GM23338 (cell line): Measurements from ENCODE around the gene TMX2. TPM values are rescaled to one million over a fixed set of nuclear protein-coding genes. Genes with fewer than 3 reads are reported as not detected.

Source experiments
- ATAC-seq: fragments of 200-7000 bp; cut with Tn5 transposase; 3 replicates; pipeline ENCODE4 v1.9.1; 2020
- DNase-seq: peaks from one replicate; pipeline ENCODE4 v3.0.0-alpha.2; 2015; ENCODE audit warnings: low spot score
- H2AFZ ChIP-seq: fragments of 200-600 bp; sonication (generic); 2 replicates; pipeline ENCODE4 v1.8.0; 2016; ENCODE audit warnings: antibody characterized with exemption, mild to moderate bottlenecking, moderate library complexity
- H3F3A ChIP-seq: fragments of 200-600 bp; sonication (generic); replicated peaks from 2 replicates; pipeline ENCODE4 v1.8.0; 2017; ENCODE audit warnings: antibody characterized with exemption, mixed run types, low read depth
- H3K27ac ChIP-seq: fragments of 200-600 bp; sonication (generic); 2 replicates; pipeline ENCODE4 v1.6.1; 2016; ENCODE audit warnings: low read depth
- H3K27me3 ChIP-seq: fragments of 200-600 bp; sonication (generic); 2 replicates; pipeline ENCODE4 v1.8.0; 2016; ENCODE audit warnings: mild to moderate bottlenecking, mixed run types, moderate library complexity; ENCODE audit not compliant: insufficient read depth
- H3K36me3 ChIP-seq: fragments of 200-600 bp; sonication (generic); 2 replicates; pipeline ENCODE4 v1.8.0; 2016; ENCODE audit warnings: mild to moderate bottlenecking; ENCODE audit not compliant: insufficient read depth
- H3K4me1 ChIP-seq: fragments of 200-600 bp; sonication (generic); 2 replicates; pipeline ENCODE4 v1.8.0; 2016; ENCODE audit warnings: mild to moderate bottlenecking, moderate library complexity; ENCODE audit not compliant: insufficient read depth
- H3K4me2 ChIP-seq: fragments of 200-600 bp; sonication (generic); 2 replicates; pipeline ENCODE4 v1.7.1; 2017; ENCODE audit warnings: mixed run types
- H3K4me3 ChIP-seq: fragments of 200-600 bp; sonication (generic); 2 replicates; pipeline ENCODE4 v1.6.1; 2016; ENCODE audit warnings: mixed run types
- H3K79me2 ChIP-seq: fragments of 200-600 bp; sonication (generic); replicated peaks from 2 replicates; pipeline ENCODE4 v1.8.0; 2017; ENCODE audit warnings: mild to moderate bottlenecking; ENCODE audit not compliant: insufficient read depth
- H3K9me2 ChIP-seq: fragments of 200-600 bp; sonication (generic); 2 replicates; pipeline ENCODE4 v1.8.0; 2017; ENCODE audit not compliant: insufficient read depth
- H4K20me1 ChIP-seq: fragments of 200-600 bp; sonication (generic); replicated peaks from 2 replicates; pipeline ENCODE4 v1.8.0; 2017; ENCODE audit warnings: mild to moderate bottlenecking; ENCODE audit not compliant: insufficient read depth
- H3K27ac Mint-ChIP-seq: 2 replicates; pipeline ENCODE4 v1.8.0; 2020; ENCODE audit warnings: inconsistent platforms, mild to moderate bottlenecking, moderate library complexity, mixed read lengths
- H3K27me3 Mint-ChIP-seq: 3 replicates; pipeline ENCODE4 v1.8.0; 2022; ENCODE audit warnings: low read depth, mild to moderate bottlenecking, moderate library complexity, mixed read lengths, inconsistent platforms; ENCODE audit not compliant: insufficient read depth, poor library complexity
- H3K36me3 Mint-ChIP-seq: 3 replicates; pipeline ENCODE4 v1.8.0; 2021; ENCODE audit warnings: low read depth, mild to moderate bottlenecking, inconsistent platforms, moderate library complexity, mixed read lengths
- H3K4me1 Mint-ChIP-seq: 3 replicates; pipeline ENCODE4 v1.8.0; 2020; ENCODE audit warnings: mild to moderate bottlenecking, inconsistent platforms, mixed read lengths
- H3K4me3 Mint-ChIP-seq: 3 replicates; pipeline ENCODE4 v1.8.0; 2021; ENCODE audit warnings: moderate library complexity, mild to moderate bottlenecking, inconsistent platforms, mixed read lengths
- H3K9me3 Mint-ChIP-seq: 3 replicates; pipeline ENCODE4 v1.8.0; 2020; ENCODE audit warnings: moderate library complexity, mild to moderate bottlenecking, inconsistent platforms, mixed read lengths
- CREB1 ChIP-seq: fragments of 250-450 bp; sonication (Bioruptor Pico); IDR thresholded peaks from 2 replicates; pipeline ENCODE4 v1.5.0; 2020; ENCODE audit warnings: low read depth, mild to moderate bottlenecking, moderate library complexity
- EZH2phosphoT487 ChIP-seq: fragments of 200-600 bp; sonication (generic); IDR thresholded peaks from one replicate; pipeline ENCODE4 v1.8.1; 2018; ENCODE audit warnings: antibody characterized with exemption; ENCODE audit not compliant: unreplicated experiment
- JUNB ChIP-seq: IDR thresholded peaks from one replicate; pipeline ENCODE4 v1.6.1; 2016; ENCODE audit warnings: antibody characterized with exemption; ENCODE audit not compliant: unreplicated experiment
- POLR2AphosphoS5 ChIP-seq: IDR thresholded peaks from 2 replicates; pipeline ENCODE4 v1.6.1; 2016; ENCODE audit warnings: antibody characterized with exemption, low read depth
- ZNF114 ChIP-seq: fragments of 250-450 bp; sonication (Bioruptor Pico); IDR thresholded peaks from 2 replicates; pipeline ENCODE4 v1.5.0; 2020; ENCODE audit warnings: mild to moderate bottlenecking, moderate library complexity
- polyA plus RNA-seq: library from polyadenylated mRNA; unstranded; fragments of >200 nt; fragmentation: Nextera tagmentation; extraction: Ambion mirVana; gene quantifications from 2 replicates; pipeline ENCODE4 v1.2.1, GENCODE V29; 2016
- total RNA-seq: library from RNA; depleted of rRNA; stranded (reverse); fragments of >200 nt; shearing (Covaris generic); gene quantifications from 2 replicates; pipeline ENCODE4 v1.2.3, GENCODE V29; 2014
- TF ChIP-seq, protein P1 (sequence below): fragments of 250-450 bp; sonication (Bioruptor Pico); IDR thresholded peaks from 2 replicates; pipeline ENCODE4 v1.5.0; 2020; ENCODE audit warnings: mild to moderate bottlenecking, moderate library complexity
- TF ChIP-seq, protein P2 (sequence below): IDR thresholded peaks from 2 replicates; pipeline ENCODE4 v1.6.1; 2016; ENCODE audit warnings: antibody characterized with exemption
- TF ChIP-seq, protein P3 (sequence below), 2 experiments: fragments of 200-600 bp in 1 of 2; sonication (generic) in 1 of 2; conservative IDR thresholded peaks; 2 replicates each; pipeline versions ENCODE4 v1.5.1 to v1.6.1; 2016 to 2017; ENCODE audit warnings: antibody characterized with exemption in 2 of 2, low read depth in 2 of 2, mild to moderate bottlenecking in 2 of 2, moderate library complexity in 1 of 2
- TF ChIP-seq, protein P4 (sequence below): IDR thresholded peaks from one replicate; pipeline ENCODE4 v1.6.1; 2018; ENCODE audit warnings: antibody characterized with exemption; ENCODE audit not compliant: unreplicated experiment

TMX2 gene
- total and polyA plus RNA-seq, 2 experiments from 2014 or later, result 59.2 to 69.3 TPM

DNA sequence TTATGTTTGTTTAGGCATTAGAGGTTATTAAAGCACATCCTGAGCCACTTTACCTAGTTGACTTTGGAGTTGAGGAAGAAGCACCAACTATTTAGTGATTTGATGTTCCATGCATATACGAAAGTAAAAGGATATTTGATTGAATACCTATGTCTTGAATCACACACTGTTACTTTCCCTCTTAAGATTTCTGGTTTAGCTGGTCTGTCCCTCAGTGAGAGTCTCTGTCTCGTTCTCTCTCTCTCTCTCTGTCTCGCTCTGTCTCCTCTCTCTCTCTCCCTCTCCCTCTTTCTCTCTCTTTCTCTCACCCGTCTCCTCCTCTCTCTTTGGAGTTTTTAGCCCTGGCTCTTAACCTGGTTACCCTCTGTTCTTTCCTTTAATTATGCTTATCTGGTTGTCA is 60.2 kb downstream of the TMX2 start:
- no peak overlapping the region for H3K27ac Mint-ChIP-seq

More for the DNA sequence above, 60.2 kb downstream of the TMX2 start:
- TF ChIP-seq, protein P1, sequence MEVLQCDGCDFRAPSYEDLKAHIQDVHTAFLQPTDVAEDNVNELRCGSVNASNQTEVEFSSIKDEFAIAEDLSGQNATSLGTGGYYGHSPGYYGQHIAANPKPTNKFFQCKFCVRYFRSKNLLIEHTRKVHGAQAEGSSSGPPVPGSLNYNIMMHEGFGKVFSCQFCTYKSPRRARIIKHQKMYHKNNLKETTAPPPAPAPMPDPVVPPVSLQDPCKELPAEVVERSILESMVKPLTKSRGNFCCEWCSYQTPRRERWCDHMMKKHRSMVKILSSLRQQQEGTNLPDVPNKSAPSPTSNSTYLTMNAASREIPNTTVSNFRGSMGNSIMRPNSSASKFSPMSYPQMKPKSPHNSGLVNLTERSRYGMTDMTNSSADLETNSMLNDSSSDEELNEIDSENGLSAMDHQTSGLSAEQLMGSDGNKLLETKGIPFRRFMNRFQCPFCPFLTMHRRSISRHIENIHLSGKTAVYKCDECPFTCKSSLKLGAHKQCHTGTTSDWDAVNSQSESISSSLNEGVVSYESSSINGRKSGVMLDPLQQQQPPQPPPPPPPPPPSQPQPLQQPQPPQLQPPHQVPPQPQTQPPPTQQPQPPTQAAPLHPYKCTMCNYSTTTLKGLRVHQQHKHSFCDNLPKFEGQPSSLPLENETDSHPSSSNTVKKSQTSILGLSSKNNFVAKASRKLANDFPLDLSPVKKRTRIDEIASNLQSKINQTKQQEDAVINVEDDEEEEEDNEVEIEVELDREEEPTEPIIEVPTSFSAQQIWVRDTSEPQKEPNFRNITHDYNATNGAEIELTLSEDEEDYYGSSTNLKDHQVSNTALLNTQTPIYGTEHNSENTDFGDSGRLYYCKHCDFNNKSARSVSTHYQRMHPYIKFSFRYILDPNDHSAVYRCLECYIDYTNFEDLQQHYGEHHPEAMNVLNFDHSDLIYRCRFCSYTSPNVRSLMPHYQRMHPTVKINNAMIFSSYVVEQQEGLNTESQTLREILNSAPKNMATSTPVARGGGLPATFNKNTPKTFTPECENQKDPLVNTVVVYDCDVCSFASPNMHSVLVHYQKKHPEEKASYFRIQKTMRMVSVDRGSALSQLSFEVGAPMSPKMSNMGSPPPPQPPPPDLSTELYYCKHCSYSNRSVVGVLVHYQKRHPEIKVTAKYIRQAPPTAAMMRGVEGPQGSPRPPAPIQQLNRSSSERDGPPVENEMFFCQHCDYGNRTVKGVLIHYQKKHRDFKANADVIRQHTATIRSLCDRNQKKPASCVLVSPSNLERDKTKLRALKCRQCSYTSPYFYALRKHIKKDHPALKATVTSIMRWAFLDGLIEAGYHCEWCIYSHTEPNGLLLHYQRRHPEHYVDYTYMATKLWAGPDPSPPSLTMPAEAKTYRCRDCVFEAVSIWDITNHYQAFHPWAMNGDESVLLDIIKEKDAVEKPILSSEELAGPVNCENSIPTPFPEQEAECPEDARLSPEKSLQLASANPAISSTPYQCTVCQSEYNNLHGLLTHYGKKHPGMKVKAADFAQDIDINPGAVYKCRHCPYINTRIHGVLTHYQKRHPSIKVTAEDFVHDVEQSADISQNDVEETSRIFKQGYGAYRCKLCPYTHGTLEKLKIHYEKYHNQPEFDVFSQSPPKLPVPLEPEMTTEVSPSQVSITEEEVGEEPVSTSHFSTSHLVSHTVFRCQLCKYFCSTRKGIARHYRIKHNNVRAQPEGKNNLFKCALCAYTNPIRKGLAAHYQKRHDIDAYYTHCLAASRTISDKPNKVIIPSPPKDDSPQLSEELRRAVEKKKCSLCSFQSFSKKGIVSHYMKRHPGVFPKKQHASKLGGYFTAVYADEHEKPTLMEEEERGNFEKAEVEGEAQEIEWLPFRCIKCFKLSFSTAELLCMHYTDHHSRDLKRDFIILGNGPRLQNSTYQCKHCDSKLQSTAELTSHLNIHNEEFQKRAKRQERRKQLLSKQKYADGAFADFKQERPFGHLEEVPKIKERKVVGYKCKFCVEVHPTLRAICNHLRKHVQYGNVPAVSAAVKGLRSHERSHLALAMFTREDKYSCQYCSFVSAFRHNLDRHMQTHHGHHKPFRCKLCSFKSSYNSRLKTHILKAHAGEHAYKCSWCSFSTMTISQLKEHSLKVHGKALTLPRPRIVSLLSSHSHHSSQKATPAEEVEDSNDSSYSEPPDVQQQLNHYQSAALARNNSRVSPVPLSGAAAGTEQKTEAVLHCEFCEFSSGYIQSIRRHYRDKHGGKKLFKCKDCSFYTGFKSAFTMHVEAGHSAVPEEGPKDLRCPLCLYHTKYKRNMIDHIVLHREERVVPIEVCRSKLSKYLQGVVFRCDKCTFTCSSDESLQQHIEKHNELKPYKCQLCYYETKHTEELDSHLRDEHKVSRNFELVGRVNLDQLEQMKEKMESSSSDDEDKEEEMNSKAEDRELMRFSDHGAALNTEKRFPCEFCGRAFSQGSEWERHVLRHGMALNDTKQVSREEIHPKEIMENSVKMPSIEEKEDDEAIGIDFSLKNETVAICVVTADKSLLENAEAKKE, result no peak
- TF ChIP-seq ZNF114 (CRISPR knock-in tag), result no peak
- TF ChIP-seq, protein P2, sequence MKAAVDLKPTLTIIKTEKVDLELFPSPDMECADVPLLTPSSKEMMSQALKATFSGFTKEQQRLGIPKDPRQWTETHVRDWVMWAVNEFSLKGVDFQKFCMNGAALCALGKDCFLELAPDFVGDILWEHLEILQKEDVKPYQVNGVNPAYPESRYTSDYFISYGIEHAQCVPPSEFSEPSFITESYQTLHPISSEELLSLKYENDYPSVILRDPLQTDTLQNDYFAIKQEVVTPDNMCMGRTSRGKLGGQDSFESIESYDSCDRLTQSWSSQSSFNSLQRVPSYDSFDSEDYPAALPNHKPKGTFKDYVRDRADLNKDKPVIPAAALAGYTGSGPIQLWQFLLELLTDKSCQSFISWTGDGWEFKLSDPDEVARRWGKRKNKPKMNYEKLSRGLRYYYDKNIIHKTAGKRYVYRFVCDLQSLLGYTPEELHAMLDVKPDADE, result no peak
- TF ChIP-seq, protein P3, sequence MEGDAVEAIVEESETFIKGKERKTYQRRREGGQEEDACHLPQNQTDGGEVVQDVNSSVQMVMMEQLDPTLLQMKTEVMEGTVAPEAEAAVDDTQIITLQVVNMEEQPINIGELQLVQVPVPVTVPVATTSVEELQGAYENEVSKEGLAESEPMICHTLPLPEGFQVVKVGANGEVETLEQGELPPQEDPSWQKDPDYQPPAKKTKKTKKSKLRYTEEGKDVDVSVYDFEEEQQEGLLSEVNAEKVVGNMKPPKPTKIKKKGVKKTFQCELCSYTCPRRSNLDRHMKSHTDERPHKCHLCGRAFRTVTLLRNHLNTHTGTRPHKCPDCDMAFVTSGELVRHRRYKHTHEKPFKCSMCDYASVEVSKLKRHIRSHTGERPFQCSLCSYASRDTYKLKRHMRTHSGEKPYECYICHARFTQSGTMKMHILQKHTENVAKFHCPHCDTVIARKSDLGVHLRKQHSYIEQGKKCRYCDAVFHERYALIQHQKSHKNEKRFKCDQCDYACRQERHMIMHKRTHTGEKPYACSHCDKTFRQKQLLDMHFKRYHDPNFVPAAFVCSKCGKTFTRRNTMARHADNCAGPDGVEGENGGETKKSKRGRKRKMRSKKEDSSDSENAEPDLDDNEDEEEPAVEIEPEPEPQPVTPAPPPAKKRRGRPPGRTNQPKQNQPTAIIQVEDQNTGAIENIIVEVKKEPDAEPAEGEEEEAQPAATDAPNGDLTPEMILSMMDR (conservative IDR thresholded peaks at IDR 0.05; ENCODE audit: low read depth in 2 of 2), result no peak
- no peak for TF ChIP-seq POLR2AphosphoS5
- TF ChIP-seq JUNB, result no peak
- no peak for TF ChIP-seq CREB1
- TF ChIP-seq EZH2phosphoT487, result no peak
- TF ChIP-seq, protein P4, sequence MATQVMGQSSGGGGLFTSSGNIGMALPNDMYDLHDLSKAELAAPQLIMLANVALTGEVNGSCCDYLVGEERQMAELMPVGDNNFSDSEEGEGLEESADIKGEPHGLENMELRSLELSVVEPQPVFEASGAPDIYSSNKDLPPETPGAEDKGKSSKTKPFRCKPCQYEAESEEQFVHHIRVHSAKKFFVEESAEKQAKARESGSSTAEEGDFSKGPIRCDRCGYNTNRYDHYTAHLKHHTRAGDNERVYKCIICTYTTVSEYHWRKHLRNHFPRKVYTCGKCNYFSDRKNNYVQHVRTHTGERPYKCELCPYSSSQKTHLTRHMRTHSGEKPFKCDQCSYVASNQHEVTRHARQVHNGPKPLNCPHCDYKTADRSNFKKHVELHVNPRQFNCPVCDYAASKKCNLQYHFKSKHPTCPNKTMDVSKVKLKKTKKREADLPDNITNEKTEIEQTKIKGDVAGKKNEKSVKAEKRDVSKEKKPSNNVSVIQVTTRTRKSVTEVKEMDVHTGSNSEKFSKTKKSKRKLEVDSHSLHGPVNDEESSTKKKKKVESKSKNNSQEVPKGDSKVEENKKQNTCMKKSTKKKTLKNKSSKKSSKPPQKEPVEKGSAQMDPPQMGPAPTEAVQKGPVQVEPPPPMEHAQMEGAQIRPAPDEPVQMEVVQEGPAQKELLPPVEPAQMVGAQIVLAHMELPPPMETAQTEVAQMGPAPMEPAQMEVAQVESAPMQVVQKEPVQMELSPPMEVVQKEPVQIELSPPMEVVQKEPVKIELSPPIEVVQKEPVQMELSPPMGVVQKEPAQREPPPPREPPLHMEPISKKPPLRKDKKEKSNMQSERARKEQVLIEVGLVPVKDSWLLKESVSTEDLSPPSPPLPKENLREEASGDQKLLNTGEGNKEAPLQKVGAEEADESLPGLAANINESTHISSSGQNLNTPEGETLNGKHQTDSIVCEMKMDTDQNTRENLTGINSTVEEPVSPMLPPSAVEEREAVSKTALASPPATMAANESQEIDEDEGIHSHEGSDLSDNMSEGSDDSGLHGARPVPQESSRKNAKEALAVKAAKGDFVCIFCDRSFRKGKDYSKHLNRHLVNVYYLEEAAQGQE, result no peak
- Histone ChIP-seq H3K4me2 (no peak overlapping the region), H3K79me2 (peaks cover 100% of the 10 kb centered on the region), H3K4me1 (peaks cover 26% of the 10 kb centered on the region), H3K27me3 (no peaks in the 10 kb centered on the region), H3K4me3 (no peak overlapping the region), H3K36me3 (no peaks in the 10 kb centered on the region), H3F3A (no peaks in the 10 kb centered on the region; the same call in 1 of the 2 replicates), H3K9me2 (no peaks in the 10 kb centered on the region), H3K27ac (no peak overlapping the region), H4K20me1 (peaks cover 30% of the 10 kb centered on the region), H2AFZ (no peak overlapping the region)
- DNase-seq, result no peak
- peaks cover 13% of the 10 kb centered on the region for H3K27me3 Mint-ChIP-seq
- no peak for ATAC-seq
- H3K9me3 Mint-ChIP-seq, result no peaks in the 10 kb centered on the region
- H3K4me3 Mint-ChIP-seq, result no peak overlapping the region; the same call in 2 of the 3 replicates
- H3K4me1 Mint-ChIP-seq, result peaks cover 48% of the 10 kb centered on the region
- H3K36me3 Mint-ChIP-seq, result peaks cover 7% of the 10 kb centered on the region
